GM12874 (cell line): ENCODE results near the gene FGF10.

Experiments
- CTCF ChIP-seq: IDR thresholded peaks from 2 replicates; pipeline ENCODE4 v1.5.1; 2011; ENCODE audit warnings: low read depth, mild to moderate bottlenecking, control low read depth, low read length, moderate library complexity; ENCODE audit not compliant: insufficient read depth

The FGF10 gene

GRCh38 chr5:44390351-44390750 lies 1.1 kb upstream of the FGF10 start:
- no peak for TF ChIP-seq CTCF

GRCh38 chr5:44389823-44390143 lies 563 bp upstream of the FGF10 start:
- TF ChIP-seq CTCF, result no peak

GRCh38 chr5:44388321-44389089 lies 715 bp downstream of the FGF10 start:
- no peak for TF ChIP-seq CTCF

- no peak for TF ChIP-seq CTCF
These were observed 1.3 kb downstream of the FGF10 start for GRCh38 chr5:44387921-44388320.

- no peak for TF ChIP-seq CTCF
These were observed 1.8 kb downstream of the FGF10 start for GRCh38 chr5:44387406-44387805.

- no peak for TF ChIP-seq CTCF
These were observed 3.8 kb downstream of the FGF10 start for GRCh38 chr5:44385291-44385900.

GRCh38 chr5:44384816-44385215 lies 4.4 kb downstream of the FGF10 start:
- TF ChIP-seq CTCF, result no peak
